Measurements from ENCODE around the gene SGO2. TPM values are rescaled to one million over a fixed set of nuclear protein-coding genes. Genes with fewer than 3 reads are reported as not detected.
A peak's percentile ranks its signal among the peaks of the same experiment; 100 is the strongest.

SGO2 gene
- total and polyA plus RNA-seq, 2 of the 13 experiments (the other 11 are each of a cell fraction or from before 2014, with no cell fraction given): 5.1 to 16.2 TPM

GRCh38 chr2:200483729-200484198 lies 42.2 kb upstream of the SGO2 start (continued):
- TF ChIP-seq, protein P1, sequence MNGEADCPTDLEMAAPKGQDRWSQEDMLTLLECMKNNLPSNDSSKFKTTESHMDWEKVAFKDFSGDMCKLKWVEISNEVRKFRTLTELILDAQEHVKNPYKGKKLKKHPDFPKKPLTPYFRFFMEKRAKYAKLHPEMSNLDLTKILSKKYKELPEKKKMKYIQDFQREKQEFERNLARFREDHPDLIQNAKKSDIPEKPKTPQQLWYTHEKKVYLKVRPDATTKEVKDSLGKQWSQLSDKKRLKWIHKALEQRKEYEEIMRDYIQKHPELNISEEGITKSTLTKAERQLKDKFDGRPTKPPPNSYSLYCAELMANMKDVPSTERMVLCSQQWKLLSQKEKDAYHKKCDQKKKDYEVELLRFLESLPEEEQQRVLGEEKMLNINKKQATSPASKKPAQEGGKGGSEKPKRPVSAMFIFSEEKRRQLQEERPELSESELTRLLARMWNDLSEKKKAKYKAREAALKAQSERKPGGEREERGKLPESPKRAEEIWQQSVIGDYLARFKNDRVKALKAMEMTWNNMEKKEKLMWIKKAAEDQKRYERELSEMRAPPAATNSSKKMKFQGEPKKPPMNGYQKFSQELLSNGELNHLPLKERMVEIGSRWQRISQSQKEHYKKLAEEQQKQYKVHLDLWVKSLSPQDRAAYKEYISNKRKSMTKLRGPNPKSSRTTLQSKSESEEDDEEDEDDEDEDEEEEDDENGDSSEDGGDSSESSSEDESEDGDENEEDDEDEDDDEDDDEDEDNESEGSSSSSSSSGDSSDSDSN (CRISPR knock-in tag; IDR thresholded peaks at IDR 0.05): peak; percentile 42; the same call in 1 of the 2 replicates
- TF ChIP-seq ZNF7 (CRISPR knock-in tag; IDR thresholded peaks at IDR 0.05) (no peak), ZNF572 (CRISPR knock-in tag; IDR thresholded peaks at IDR 0.05) (0 out of 2 replicates have a peak, but pooled peaks have one; percentile 37), ZNF235 (CRISPR knock-in tag; IDR thresholded peaks at IDR 0.05; ENCODE audit: borderline replicate concordance) (no peak), BHLHE40 (IDR thresholded peaks at IDR 0.05; ENCODE audit: low read length) (0 out of 2 replicates have a peak, but pooled peaks have one; percentile 33), HNF1A (IDR thresholded peaks at IDR 0.05; ENCODE audit: low read depth) (no peak), HNF1A (CRISPR knock-in tag; IDR thresholded peaks at IDR 0.05; ENCODE audit: borderline replicate concordance) (0 out of 2 replicates have a peak, but pooled peaks have one; percentile 3), PLSCR1 (CRISPR knock-in tag; IDR thresholded peaks at IDR 0.05; ENCODE audit: borderline replicate concordance) (no peak), FOXK2 (IDR thresholded peaks at IDR 0.05) (no peak), KLF13 (CRISPR knock-in tag; IDR thresholded peaks at IDR 0.05) (no peak), TEAD3 (CRISPR knock-in tag; optimal IDR thresholded peaks at IDR 0.05; ENCODE audit: borderline replicate concordance) (peak; percentile 72), MTF2 (CRISPR knock-in tag; IDR thresholded peaks at IDR 0.05; ENCODE audit: borderline replicate concordance) (no peak), PLRG1 (conservative IDR thresholded peaks at IDR 0.05) (no peak), NBN (conservative IDR thresholded peaks at IDR 0.05) (no peak), POLR2AphosphoS2 (IDR thresholded peaks at IDR 0.05; ENCODE audit: low read depth, low read length) (peak; percentile 90; the same call in 1 of the 2 replicates), PPARG (CRISPR knock-in tag; conservative IDR thresholded peaks at IDR 0.05) (peak; percentile 20; the same call in 1 of the 2 replicates), POLR2A (IDR thresholded peaks at IDR 0.05; ENCODE audit: insufficient read depth in 1 of 2, low read depth in 2 of 2, low read length in 2 of 2) (peak in 1 of 2 experiments; percentile 45; a peak in 2 of 4 replicates)
- TF ChIP-seq, protein P2, sequence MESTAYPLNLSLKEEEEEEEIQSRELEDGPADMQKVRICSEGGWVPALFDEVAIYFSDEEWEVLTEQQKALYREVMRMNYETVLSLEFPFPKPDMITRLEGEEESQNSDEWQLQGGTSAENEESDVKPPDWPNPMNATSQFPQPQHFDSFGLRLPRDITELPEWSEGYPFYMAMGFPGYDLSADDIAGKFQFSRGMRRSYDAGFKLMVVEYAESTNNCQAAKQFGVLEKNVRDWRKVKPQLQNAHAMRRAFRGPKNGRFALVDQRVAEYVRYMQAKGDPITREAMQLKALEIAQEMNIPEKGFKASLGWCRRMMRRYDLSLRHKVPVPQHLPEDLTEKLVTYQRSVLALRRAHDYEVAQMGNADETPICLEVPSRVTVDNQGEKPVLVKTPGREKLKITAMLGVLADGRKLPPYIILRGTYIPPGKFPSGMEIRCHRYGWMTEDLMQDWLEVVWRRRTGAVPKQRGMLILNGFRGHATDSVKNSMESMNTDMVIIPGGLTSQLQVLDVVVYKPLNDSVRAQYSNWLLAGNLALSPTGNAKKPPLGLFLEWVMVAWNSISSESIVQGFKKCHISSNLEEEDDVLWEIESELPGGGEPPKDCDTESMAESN (CRISPR knock-in tag; conservative IDR thresholded peaks at IDR 0.05): 0 out of 2 replicates have a peak, but pooled peaks have one; percentile 29
- TF ChIP-seq, protein P3, sequence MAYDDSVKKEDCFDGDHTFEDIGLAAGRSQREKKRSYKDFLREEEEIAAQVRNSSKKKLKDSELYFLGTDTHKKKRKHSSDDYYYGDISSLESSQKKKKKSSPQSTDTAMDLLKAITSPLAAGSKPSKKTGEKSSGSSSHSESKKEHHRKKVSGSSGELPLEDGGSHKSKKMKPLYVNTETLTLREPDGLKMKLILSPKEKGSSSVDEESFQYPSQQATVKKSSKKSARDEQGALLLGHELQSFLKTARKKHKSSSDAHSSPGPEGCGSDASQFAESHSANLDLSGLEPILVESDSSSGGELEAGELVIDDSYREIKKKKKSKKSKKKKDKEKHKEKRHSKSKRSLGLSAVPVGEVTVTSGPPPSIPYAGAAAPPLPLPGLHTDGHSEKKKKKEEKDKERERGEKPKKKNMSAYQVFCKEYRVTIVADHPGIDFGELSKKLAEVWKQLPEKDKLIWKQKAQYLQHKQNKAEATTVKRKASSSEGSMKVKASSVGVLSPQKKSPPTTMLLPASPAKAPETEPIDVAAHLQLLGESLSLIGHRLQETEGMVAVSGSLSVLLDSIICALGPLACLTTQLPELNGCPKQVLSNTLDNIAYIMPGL (CRISPR knock-in tag; IDR thresholded peaks at IDR 0.05; ENCODE audit: borderline replicate concordance in 1 of 2, low read depth in 1 of 2): peak in 1 of 2 experiments; percentile 75; a peak in 2 of 4 replicates

Data from HepG2 (cell line).